Measurements from ENCODE around the gene AFG1L. TPM values are rescaled to one million over a fixed set of nuclear protein-coding genes. Genes with fewer than 3 reads are reported as not detected.

Gene AFG1L
- total RNA-seq, 1 experiment from 2014 or later = 4.9 TPM

- Histone ChIP-seq H3K4me1 (ENCODE audit: control insufficient read depth in 1 of 2, insufficient read depth in 2 of 2, low read length in 2 of 2) (no peaks in the 10 kb centered on the region), H3K9me2 (ENCODE audit: insufficient read depth) (no peaks in the 10 kb centered on the region), H3K27ac (ENCODE audit: low read depth, low read length) (no peak overlapping the region), H3K9me3 (ENCODE audit: control insufficient read depth in 1 of 2, insufficient read depth in 1 of 2, low read depth in 1 of 2, low read length in 2 of 2) (no peaks in the 10 kb centered on the region), H2AFZ (ENCODE audit: low read depth, low read length, poor library complexity, severe bottlenecking) (no peak overlapping the region), H3K9ac (ENCODE audit: low read length) (no peak overlapping the region), H3K36me3 (ENCODE audit: control insufficient read depth in 1 of 2, insufficient read depth in 2 of 2, low read length in 2 of 2) (no peaks in the 10 kb centered on the region), H3K4me2 (ENCODE audit: low read length) (no peak overlapping the region), H3K79me2 (ENCODE audit: insufficient read depth, low read length) (no peaks in the 10 kb centered on the region), H3K27me3 (ENCODE audit: insufficient read depth, low read length) (no peaks in the 10 kb centered on the region), H3K4me3 (replicated peaks in 1 of 2; ENCODE audit: low read depth in 1 of 2, low read length in 2 of 2) (no peak overlapping the region), H4K20me1 (ENCODE audit: insufficient read depth) (no peaks in the 10 kb centered on the region)
- BruUV-seq (replicated peaks) = no TSS peak
- ATAC-seq (no peak), DNase-seq (ENCODE audit: low read depth, low spot score) (no peak)
- TF ChIP-seq JUND (IDR thresholded peaks at IDR 0.05) = no peak
- ChIA-PET RAD21 (ENCODE audit: low non-redundant PET in 1 of 2, low total read pairs in 2 of 2, uncharacterized antibody in 2 of 2, unreplicated experiment in 2 of 2) (no interaction called here), POLR2A (no interaction called here), CTCF (no interaction called here)
- intact Hi-C loops (cut with micrococcal nuclease) = no loop called here
Observed at GRCh38 chr6:108321253-108321747, 26.4 kb downstream of the AFG1L start.

- no peak overlapping the region for H3K4me2 ChIP-seq (ENCODE audit: low read length)
- ATAC-seq (no peak), DNase-seq (ENCODE audit: low read depth, low spot score) (no peak)
- ChIA-PET RAD21 (ENCODE audit: low non-redundant PET in 1 of 2, low total read pairs in 2 of 2, uncharacterized antibody in 2 of 2, unreplicated experiment in 2 of 2) (no interaction called here), CTCF (no interaction called here), POLR2A (no interaction called here)
- H3K36me3 ChIP-seq (ENCODE audit: control insufficient read depth in 1 of 2, insufficient read depth in 2 of 2, low read length in 2 of 2) = no peaks in the 10 kb centered on the region
- H4K20me1 ChIP-seq (ENCODE audit: insufficient read depth) = no peaks in the 10 kb centered on the region
- intact Hi-C loops (cut with micrococcal nuclease) = no loop called here
- H3K27ac ChIP-seq (ENCODE audit: low read depth, low read length) = no peak overlapping the region
- H3K9me2 ChIP-seq (ENCODE audit: insufficient read depth) = no peaks in the 10 kb centered on the region
- no peaks in the 10 kb centered on the region for H3K27me3 ChIP-seq (ENCODE audit: insufficient read depth, low read length)
- no peak for TF ChIP-seq SP1 (IDR thresholded peaks at IDR 0.05; ENCODE audit: low read depth)
- TF ChIP-seq EGR1 (IDR thresholded peaks at IDR 0.05; ENCODE audit: low read depth) = no peak
- TF ChIP-seq ELF1 (IDR thresholded peaks at IDR 0.05; ENCODE audit: borderline replicate concordance, low read depth) = no peak
- TF ChIP-seq ZFX (IDR thresholded peaks at IDR 0.05) = no peak
- TF ChIP-seq RAD21 (IDR thresholded peaks at IDR 0.05; ENCODE audit: low read depth) = no peak
- no peak for TF ChIP-seq FOSL1 (IDR thresholded peaks at IDR 0.05; ENCODE audit: low read depth)
- TF ChIP-seq TCF7L2 (IDR thresholded peaks at IDR 0.05; ENCODE audit: borderline replicate concordance, extremely low read depth, insufficient read depth, insufficient read length) = no peak
- H3K9me3 ChIP-seq (ENCODE audit: control insufficient read depth in 1 of 2, insufficient read depth in 1 of 2, low read depth in 1 of 2, low read length in 2 of 2) = no peaks in the 10 kb centered on the region
- H3K4me1 ChIP-seq (ENCODE audit: control insufficient read depth in 1 of 2, insufficient read depth in 2 of 2, low read length in 2 of 2) = no peaks in the 10 kb centered on the region
- H3K4me3 ChIP-seq (replicated peaks in 1 of 2; ENCODE audit: low read depth in 1 of 2, low read length in 2 of 2) = no peak overlapping the region
- BruUV-seq (replicated peaks) = no TSS peak
- no peaks in the 10 kb centered on the region for H3K79me2 ChIP-seq (ENCODE audit: insufficient read depth, low read length)
- H3K9ac ChIP-seq (ENCODE audit: low read length) = no peak overlapping the region
- H2AFZ ChIP-seq (ENCODE audit: low read depth, low read length, poor library complexity, severe bottlenecking) = no peak overlapping the region
Observed at GRCh38 chr6:108322728-108323127, 27.9 kb downstream of the AFG1L start.

Measured in HCT116 (cell line).